ENCODE data around the gene CD209. TPM values are rescaled to one million over a fixed set of nuclear protein-coding genes. Genes with fewer than 3 reads are reported as not detected.
"Not testable (repeated sequence)": the region's sequence is repeated elsewhere in the genome, so short reads cannot be mapped to it uniquely, and the experiment has no call there.

CD209 gene, protein sequence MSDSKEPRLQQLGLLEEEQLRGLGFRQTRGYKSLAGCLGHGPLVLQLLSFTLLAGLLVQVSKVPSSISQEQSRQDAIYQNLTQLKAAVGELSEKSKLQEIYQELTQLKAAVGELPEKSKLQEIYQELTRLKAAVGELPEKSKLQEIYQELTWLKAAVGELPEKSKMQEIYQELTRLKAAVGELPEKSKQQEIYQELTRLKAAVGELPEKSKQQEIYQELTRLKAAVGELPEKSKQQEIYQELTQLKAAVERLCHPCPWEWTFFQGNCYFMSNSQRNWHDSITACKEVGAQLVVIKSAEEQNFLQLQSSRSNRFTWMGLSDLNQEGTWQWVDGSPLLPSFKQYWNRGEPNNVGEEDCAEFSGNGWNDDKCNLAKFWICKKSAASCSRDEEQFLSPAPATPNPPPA
- polyA plus RNA-seq (2013, experiment 1 of 2), result not detected
- not detected for polyA plus RNA-seq (2013, experiment 2 of 2)

DNA sequence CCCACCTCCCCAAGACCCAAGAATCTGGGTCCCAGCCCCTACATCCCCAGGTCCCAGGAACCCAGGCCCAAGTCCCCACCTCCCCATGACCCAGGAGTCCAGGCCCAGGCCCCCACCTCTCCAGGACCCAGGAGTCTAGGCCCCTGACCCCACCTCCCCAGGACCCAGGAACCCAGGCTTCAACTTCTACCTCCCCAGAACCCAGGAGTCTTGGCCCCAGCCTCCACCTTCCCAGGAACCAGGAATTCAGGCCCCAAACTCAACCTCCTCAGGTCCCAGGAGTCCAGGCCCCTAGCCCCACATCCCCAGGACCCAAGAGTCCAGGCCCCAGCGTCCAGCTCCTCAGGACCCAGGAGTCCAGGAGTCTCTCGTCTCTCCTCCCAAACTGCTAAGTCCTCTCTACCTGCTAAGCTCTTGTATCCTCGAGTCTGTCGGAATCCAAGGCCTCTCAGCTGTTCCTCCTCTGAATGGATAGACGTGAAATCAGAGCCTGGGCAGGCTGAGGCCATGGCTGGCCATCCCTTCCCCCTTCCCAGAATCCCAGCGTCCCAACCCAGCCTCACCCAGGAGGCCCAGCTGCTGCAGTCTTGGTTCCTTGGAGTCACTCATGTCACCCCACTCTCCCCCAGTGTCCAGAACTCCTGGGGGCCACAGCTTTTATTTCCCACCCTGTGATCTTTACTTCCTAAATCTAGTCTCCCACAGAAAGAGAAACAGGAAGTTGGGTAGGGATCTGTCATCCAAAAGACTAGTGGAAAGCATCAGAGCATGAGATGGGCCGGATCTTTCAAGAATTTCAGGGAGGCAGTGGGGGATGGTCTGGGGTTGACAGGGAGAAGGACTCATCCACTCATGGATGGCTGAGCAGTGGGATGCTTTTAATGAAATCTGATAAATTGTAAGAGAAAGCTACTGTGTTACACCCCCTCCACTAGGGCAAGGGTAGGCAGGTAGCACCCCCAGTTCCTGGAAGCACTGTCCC is at the start of gene CD209:
Gene CD209 (minus strand): TSS at position 632 of the 982 bp plus-strand sequence. CDS start 23 bp downstream, at position 609.
- 73% methylated on average over 7 of the region's 7 CpGs for WGBS
- peaks cover 10% of the 10 kb centered on the region; the same call in 1 of the 2 replicates for H3K4me1 ChIP-seq (ENCODE audit: insufficient read depth, low read length)

DNA sequence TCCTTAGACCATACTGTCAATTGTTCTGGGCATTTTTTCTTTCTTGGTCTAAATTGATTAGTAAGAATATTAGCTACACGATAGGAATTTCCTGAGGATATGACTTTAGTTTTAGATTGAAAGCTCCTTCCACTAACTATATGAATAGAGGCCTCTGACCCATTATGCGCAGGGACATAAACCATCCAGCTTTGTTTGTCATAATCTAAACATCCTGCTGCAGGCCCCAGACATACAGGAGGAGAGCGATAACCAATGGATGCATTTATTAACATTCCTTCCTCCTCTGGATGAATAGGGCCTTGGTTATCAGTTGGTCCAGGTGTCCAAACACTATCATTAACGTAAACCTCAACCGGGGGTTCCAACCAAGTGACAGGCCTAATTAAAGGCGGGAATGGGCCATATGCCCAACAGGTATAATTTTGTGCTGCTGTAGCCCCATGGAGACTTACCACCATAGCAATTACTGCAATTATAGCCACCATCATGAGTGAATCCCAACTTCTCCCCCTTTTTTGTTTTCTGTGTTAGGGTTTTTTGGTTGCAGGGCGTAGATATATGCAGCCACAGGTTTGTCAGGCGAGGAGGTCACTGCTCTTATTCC is 48.3 kb upstream of the CD209 start:
- H3K4me1 ChIP-seq (ENCODE audit: insufficient read depth, low read length), result peaks cover 8% of the 10 kb centered on the region
- WGBS, result 88% methylated on average over 7 of the region's 8 CpGs
- H3K9me3 ChIP-seq (ENCODE audit: insufficient read depth, low read depth, low read length), result peaks cover under 1% of the 10 kb centered on the region; the same call in 1 of the 2 replicates
- no peak overlapping the region for H3K9ac ChIP-seq (ENCODE audit: low read depth, low read length)
- H3K27me3 ChIP-seq (ENCODE audit: insufficient read depth, low read length), result peaks cover 7% of the 10 kb centered on the region
- no peak overlapping the region for H3K4me3 ChIP-seq (ENCODE audit: low read length)
- no peaks in the 10 kb centered on the region for H3K36me3 ChIP-seq (ENCODE audit: insufficient read depth, low read length)
- no peak overlapping the region for H3K27ac ChIP-seq (ENCODE audit: low read depth, low read length)

More for the DNA sequence above, at the start of gene CD209:
- no peak within 1 kb of the TSS for H3K9ac ChIP-seq (ENCODE audit: low read depth, low read length)
- H3K36me3 ChIP-seq (ENCODE audit: insufficient read depth, low read length), result no peaks in the 10 kb centered on the region
- 0 out of 2 replicates have a peak, but pooled peaks cover 2% of the 10 kb centered on the region for H3K9me3 ChIP-seq (ENCODE audit: insufficient read depth, low read depth, low read length)
- no peaks in the 10 kb centered on the region for H3K27me3 ChIP-seq (ENCODE audit: insufficient read depth, low read length)
- H3K27ac ChIP-seq (ENCODE audit: low read depth, low read length), result no peak within 1 kb of the TSS
- H3K4me3 ChIP-seq (ENCODE audit: low read length), result no peak within 1 kb of the TSS

DNA sequence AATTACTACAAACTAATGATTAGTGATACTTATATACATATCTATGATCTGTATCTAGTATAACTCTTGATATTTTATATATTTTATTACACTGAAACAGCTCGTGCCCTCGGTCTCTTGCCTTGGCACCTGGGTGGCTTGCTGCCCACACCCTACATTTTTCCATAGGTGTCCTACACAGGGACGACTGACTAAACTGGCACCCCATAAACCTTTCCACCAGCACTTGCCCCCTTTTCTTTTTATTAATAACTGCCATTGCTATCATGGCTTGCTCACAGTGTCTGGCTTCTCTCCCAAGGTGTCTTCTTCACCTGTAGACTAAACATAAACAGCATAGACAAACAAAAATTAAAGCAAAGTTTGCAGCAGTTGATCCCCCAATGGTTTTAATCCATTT is 46.2 kb upstream of the CD209 start:
- Histone ChIP-seq H3K27ac (ENCODE audit: low read depth, low read length) (no peak overlapping the region), H3K4me1 (ENCODE audit: insufficient read depth, low read length) (peaks cover 3% of the 10 kb centered on the region; the same call in 1 of the 2 replicates), H3K9me3 (ENCODE audit: insufficient read depth, low read depth, low read length) (no peaks in the 10 kb centered on the region), H3K9ac (ENCODE audit: low read depth, low read length) (no peak overlapping the region), H3K4me3 (ENCODE audit: low read length) (no peak overlapping the region), H3K36me3 (ENCODE audit: insufficient read depth, low read length) (no peaks in the 10 kb centered on the region), H3K27me3 (ENCODE audit: insufficient read depth, low read length) (peaks cover 29% of the 10 kb centered on the region)
- 69% methylated on average over 3 of the region's 3 CpGs for WGBS

DNA sequence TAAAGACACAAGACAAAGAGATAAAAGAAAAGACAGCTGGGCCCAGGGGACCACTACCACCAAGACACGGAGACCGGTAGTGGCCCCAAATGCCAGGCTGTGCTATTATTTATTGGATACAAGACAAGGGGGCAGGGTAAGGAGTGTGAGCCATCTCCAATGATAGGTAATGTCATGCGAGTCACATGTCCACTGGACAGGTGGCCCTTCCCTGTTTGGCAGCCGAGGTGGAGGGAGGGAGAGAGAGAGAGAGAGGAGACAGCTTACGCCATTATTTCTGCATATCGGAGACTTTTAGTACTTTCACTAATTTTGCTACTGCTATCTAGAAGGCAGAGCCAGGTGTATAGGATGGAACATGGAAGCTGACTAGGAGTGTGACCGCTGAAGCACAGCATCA is 45.4 kb upstream of the CD209 start:
- not testable (repeated sequence) for H3K9me3 ChIP-seq (ENCODE audit: insufficient read depth, low read depth, low read length); H3K9ac ChIP-seq (ENCODE audit: low read depth, low read length); H3K4me1 ChIP-seq (ENCODE audit: insufficient read depth, low read length); H3K36me3 ChIP-seq (ENCODE audit: insufficient read depth, low read length); H3K4me3 ChIP-seq (ENCODE audit: low read length); H3K27ac ChIP-seq (ENCODE audit: low read depth, low read length)
- H3K27me3 ChIP-seq (ENCODE audit: insufficient read depth, low read length), result peaks cover 37% of the 10 kb centered on the region
- WGBS, result 89% methylated on average over 7 of the region's 7 CpGs

DNA sequence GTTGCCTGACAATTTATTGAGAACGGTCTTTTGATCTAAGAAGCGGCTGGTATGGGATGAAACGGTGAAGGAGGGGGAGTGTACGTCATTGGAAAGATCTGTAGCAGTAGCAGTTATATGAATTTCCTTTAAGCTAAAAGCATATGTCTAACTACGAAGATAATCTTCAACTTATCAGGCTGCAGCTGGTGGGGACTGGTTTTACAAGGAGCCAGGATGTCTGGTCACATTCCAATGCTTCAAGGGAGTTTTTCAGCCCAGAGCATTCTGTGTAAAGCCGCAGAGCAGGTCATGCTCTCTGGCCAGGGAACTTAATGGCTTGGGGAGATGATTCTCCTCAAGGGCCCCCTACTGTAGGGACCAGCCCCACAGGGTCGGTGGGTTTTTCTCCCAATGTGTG is 44.9 kb upstream of the CD209 start:
- no peaks in the 10 kb centered on the region for H3K36me3 ChIP-seq (ENCODE audit: insufficient read depth, low read length)
- H3K9me3 ChIP-seq (ENCODE audit: insufficient read depth, low read depth, low read length), result no peaks in the 10 kb centered on the region
- no peak overlapping the region for H3K27ac ChIP-seq (ENCODE audit: low read depth, low read length)
- peaks cover 41% of the 10 kb centered on the region for H3K27me3 ChIP-seq (ENCODE audit: insufficient read depth, low read length)
- WGBS, result 76% methylated on average over 7 of the region's 7 CpGs
- no peak overlapping the region for H3K9ac ChIP-seq (ENCODE audit: low read depth, low read length)
- no peaks in the 10 kb centered on the region for H3K4me1 ChIP-seq (ENCODE audit: insufficient read depth, low read length)
- no peak overlapping the region for H3K4me3 ChIP-seq (ENCODE audit: low read length)

DNA sequence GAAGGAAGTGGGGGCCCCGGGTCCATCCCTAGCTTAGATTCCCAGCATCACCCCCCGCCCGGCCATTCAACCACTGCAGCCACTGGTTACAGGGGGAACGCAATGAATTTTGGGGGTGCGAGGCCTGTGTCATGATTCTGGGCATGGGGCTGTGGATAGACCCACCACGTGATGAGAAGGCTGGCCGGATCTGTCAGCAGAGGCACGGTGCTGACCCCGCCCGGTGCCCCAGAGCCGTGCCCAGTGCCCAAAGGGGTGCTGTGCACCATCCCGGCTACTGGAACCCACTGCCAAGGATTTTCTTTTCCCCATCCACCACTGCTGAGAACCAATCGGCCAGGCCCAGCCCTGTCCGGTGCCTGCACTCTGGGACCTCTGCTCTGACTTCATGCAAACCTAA is 43.1 kb upstream of the CD209 start:
- no peak overlapping the region for H3K4me3 ChIP-seq (ENCODE audit: low read length)
- H3K9ac ChIP-seq (ENCODE audit: low read depth, low read length), result no peak overlapping the region
- H3K9me3 ChIP-seq (ENCODE audit: insufficient read depth, low read depth, low read length), result no peaks in the 10 kb centered on the region
- no peak overlapping the region for H3K27ac ChIP-seq (ENCODE audit: low read depth, low read length)
- peaks cover 55% of the 10 kb centered on the region for H3K27me3 ChIP-seq (ENCODE audit: insufficient read depth, low read length)
- no peaks in the 10 kb centered on the region for H3K36me3 ChIP-seq (ENCODE audit: insufficient read depth, low read length)
- 90% methylated on average over 14 of the region's 14 CpGs for WGBS
- no peaks in the 10 kb centered on the region for H3K4me1 ChIP-seq (ENCODE audit: insufficient read depth, low read length)

DNA sequence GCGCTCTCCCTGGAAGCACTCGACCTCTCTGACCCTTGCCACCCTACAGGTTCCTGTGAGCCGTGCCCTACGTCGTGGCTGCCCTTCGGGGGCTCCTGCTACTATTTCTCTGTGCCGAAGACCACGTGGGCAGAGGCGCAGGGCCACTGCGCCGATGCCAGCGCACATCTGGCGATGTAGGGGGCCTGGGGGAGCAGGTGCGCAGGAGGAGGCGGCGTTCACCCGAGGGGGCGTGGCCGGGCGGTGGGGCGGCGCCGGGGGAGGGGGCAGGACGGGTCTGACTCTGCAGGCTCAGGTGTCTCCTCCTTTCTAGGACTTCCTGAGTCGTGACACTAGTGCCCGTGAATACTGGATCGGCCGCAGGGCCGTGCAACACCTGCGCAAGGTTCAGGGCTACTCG is 42.1 kb upstream of the CD209 start:
- Histone ChIP-seq H3K9ac (ENCODE audit: low read depth, low read length) (no peak overlapping the region), H3K4me1 (ENCODE audit: insufficient read depth, low read length) (peaks cover under 1% of the 10 kb centered on the region), H3K27ac (ENCODE audit: low read depth, low read length) (no peak overlapping the region), H3K27me3 (ENCODE audit: insufficient read depth, low read length) (peaks cover 59% of the 10 kb centered on the region), H3K4me3 (ENCODE audit: low read length) (peak overlapping the region; percentile 49), H3K36me3 (ENCODE audit: insufficient read depth, low read length) (no peaks in the 10 kb centered on the region), H3K9me3 (ENCODE audit: insufficient read depth, low read depth, low read length) (no peaks in the 10 kb centered on the region)
- 16% methylated on average over 31 of the region's 31 CpGs for WGBS

DNA sequence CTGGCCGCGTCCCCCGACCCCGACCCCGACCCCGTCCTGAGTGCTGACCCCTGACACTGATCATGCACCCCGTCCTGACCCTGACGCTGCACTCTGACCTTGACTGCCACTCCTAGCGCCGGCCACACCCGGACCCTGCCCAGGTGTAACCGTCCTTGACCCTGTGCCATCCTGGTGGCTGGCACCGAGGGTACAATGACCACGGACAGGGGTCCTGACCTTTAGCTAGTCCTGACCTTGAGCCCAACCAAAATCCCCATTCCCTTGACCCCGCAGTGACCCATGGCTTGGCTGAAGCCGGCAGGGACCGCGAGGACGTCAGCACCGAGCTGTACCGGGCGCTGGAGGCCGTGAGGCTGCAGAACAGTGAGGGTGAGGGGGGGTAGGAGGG is 41.6 kb upstream of the CD209 start:
- no peaks in the 10 kb centered on the region for H3K36me3 ChIP-seq (ENCODE audit: insufficient read depth, low read length)
- WGBS, result 6% methylated on average over 23 of the region's 23 CpGs
- H3K9me3 ChIP-seq (ENCODE audit: insufficient read depth, low read depth, low read length), result no peaks in the 10 kb centered on the region
- no peak overlapping the region for H3K27ac ChIP-seq (ENCODE audit: low read depth, low read length)
- peak overlapping the region; percentile 49 for H3K4me3 ChIP-seq (ENCODE audit: low read length)
- H3K4me1 ChIP-seq (ENCODE audit: insufficient read depth, low read length), result peaks cover 6% of the 10 kb centered on the region
- peaks cover 64% of the 10 kb centered on the region for H3K27me3 ChIP-seq (ENCODE audit: insufficient read depth, low read length)
- no peak overlapping the region for H3K9ac ChIP-seq (ENCODE audit: low read depth, low read length)

DNA sequence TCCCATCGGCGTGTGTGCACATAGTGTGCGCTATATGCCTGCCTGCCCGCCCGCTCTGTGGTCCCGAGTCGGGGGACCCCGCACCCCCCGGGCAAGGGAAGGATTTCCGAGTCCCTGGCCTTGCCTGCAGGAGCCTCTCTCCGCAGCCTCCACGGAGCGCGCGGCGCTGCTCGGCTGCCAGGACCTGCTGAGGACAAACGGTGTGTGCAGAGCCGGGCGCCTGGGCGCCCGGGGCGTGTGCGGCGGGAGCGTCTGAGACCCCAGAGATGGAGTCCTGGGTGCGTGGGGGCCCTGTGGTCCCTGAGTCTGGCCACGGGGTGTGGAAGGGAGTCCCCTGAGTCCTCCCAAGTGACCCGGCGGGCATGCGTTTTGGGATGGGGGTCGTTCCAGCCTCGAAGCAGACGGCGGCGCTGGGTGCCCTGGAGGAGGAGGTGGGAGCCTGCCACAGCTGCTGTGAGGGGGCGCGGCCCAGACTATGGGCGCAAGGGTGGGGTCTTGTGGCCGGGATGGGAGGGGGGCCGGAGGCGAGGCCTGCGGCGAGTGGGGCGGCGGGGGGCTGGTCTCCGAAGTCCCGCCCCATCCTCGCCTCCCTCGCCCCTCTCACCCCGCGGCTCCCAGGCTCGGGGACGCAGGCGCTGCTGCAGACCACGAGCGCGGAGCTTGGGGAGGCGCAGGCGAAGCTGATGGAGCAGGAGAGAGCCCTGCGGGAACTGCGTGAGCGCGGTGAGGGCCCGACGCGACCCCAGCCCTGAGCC is 41.0 kb upstream of the CD209 start:
- no peaks in the 10 kb centered on the region for H3K36me3 ChIP-seq (ENCODE audit: insufficient read depth, low read length)
- H3K27ac ChIP-seq (ENCODE audit: low read depth, low read length), result no peak overlapping the region
- H3K9me3 ChIP-seq (ENCODE audit: insufficient read depth, low read depth, low read length), result no peaks in the 10 kb centered on the region
- H3K9ac ChIP-seq (ENCODE audit: low read depth, low read length), result no peak overlapping the region
- H3K4me3 ChIP-seq (ENCODE audit: low read length), result peak overlapping the region; percentile 49
- WGBS, result 10% methylated on average over 65 of the region's 67 CpGs
- H3K4me1 ChIP-seq (ENCODE audit: insufficient read depth, low read length), result peaks cover 7% of the 10 kb centered on the region
- H3K27me3 ChIP-seq (ENCODE audit: insufficient read depth, low read length), result peaks cover 70% of the 10 kb centered on the region

DNA sequence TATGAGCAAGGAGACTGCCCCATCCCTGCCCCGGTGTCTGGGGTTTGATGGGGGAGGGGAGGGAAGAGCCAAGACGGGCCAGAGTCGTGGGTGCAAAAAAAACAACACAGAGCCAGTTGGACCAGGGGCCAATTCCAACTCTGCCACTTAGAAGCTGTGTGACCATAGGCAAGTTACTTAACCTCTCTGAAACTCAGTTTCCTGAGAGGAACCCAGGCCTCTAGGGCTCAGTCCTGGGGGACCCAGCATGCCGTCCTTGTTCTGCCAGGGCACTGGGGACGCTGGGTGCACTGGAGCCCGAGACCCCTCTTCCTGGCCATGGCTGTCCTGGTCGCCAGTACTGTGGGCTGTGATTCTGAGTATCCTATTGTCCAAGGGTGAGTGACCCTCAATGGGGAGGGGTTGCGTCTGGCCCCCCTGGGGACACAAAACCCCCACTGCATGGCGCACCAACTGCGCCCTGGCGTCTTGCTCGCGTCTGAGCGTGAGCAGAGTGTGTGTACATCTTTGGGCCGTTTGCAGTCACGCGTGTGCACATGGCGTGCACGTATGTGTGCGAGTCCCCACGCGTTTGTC is 40.4 kb upstream of the CD209 start:
- 46% methylated on average over 22 of the region's 22 CpGs for WGBS
- Histone ChIP-seq H3K27me3 (ENCODE audit: insufficient read depth, low read length) (peaks cover 75% of the 10 kb centered on the region), H3K27ac (ENCODE audit: low read depth, low read length) (no peak overlapping the region), H3K9me3 (ENCODE audit: insufficient read depth, low read depth, low read length) (no peaks in the 10 kb centered on the region), H3K4me1 (ENCODE audit: insufficient read depth, low read length) (peaks cover 7% of the 10 kb centered on the region), H3K4me3 (ENCODE audit: low read length) (peak overlapping the region; percentile 40), H3K9ac (ENCODE audit: low read depth, low read length) (no peak overlapping the region), H3K36me3 (ENCODE audit: insufficient read depth, low read length) (no peaks in the 10 kb centered on the region)

All from HUES64 (cell line).